Glomerular visceral epithelial cell (primary cell): ENCODE measurements around the gene ROR1.
A peak's percentile ranks its signal among the peaks of the same experiment; 100 is the strongest.
"Not testable (repeated sequence)": the region's sequence is repeated elsewhere in the genome, so short reads cannot be mapped to it uniquely, and the experiment has no call there.

Source experiments
- DNase-seq: peaks from one replicate; pipeline ENCODE4 v3.0.0-alpha.2; 2016; ENCODE audit errors: extremely low spot score

Gene ROR1

DNA sequence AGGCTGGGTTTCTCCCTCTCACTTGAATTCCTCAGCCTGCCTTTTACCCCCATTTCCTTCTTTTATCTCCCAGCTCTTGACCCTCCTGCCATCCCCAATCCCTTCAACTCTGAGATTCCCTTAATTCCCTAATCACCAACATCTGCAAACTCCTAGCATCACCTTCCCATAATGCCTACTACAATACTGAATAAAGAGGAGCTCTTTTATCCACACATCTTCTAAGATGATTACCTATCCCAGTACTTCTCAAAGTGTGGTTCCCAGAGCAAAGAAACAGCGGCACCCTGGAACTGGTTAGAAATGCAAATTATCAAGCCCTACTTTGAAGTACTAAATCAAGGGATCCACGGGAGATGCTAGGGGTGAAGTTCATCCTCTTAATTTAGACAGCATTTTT lies 408.4 kb downstream of the ROR1 start:
- DNase-seq, result no peak

DNA sequence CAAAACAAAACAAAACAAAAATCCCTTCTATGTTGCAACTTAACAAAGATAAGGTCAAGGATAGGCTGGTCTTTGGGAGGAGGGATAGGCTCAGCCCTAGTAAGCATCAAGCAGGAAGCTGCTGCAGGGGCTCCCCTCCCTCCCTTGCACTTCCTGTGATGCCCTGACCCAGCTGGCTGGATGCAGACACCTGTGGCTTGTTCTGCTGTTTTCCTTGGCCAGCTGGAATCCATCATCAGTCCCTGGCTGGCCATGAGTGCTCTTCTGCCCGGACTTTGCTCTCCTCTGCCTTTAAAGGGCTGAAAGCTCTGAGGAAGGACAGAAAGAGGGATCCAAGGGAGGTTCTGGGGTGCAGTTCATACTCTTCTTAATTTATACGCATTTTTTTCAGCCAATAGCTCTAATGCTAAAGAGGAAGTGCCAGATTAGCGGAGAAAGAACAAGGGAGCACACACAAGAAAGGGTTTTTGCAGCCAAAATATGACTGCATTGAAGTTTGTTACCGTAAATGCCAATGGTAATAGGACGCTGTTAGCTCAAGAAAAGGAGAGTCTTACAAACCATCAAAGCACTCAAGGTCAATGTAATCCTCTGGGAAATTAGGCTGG lies 409.7 kb downstream of the ROR1 start:
- no peak for DNase-seq

DNA sequence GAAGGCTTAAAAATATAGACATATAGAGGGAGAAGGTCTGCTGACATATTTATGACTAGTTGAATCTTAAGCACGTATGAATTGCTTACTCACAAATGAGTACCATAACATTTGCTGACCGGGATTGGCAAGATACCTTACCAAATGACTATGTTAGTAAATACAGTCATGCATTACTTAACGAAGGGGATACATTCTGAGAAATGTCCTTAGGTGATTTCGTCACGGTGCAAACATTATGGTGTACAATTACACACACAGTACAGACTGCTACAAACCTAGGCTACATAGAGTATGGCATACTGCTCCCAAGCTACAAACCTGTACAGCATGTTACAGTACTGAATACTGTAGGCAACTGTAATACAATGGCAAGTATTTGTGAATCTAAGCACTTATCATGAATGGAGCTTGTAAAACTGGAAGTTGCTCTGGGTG lies 410.2 kb downstream of the ROR1 start:
- no peak for DNase-seq

DNA sequence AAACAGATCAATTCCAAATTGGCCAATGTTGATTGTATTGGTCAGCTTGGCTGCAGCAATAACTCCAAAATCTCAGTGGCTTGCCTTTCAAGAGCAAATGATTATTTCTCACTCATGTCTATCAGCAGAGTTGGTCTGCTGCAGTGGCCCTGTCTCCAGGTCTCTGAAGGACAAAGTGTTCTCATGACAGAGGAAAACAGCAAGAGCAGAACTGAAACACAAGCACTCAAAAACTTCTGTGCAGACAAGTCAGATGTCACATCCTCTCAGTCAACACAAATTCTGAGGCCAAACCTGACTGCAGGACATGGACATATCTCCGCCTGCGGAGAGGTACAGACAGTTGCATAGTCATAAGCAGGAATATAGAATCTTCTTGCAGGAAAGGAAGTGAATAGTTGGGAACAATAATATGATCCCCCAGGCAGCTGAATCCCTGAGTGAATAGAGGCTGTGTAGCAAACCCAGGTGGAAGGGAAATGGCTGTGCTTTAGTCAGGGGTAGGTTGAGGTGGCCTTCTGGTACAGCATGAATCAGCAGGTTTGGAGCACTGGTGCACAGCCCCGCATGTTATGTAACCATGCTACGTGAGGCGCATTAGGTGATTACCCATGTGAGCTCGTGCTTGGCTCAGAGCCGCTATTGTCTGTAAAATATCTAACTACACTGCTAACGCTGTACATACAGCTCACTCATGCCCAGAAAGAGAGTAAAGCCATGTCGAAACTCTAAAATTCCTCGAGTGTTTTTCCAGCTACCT lies 412.5 kb downstream of the ROR1 start:
- DNase-seq, result peak; percentile 42

DNA sequence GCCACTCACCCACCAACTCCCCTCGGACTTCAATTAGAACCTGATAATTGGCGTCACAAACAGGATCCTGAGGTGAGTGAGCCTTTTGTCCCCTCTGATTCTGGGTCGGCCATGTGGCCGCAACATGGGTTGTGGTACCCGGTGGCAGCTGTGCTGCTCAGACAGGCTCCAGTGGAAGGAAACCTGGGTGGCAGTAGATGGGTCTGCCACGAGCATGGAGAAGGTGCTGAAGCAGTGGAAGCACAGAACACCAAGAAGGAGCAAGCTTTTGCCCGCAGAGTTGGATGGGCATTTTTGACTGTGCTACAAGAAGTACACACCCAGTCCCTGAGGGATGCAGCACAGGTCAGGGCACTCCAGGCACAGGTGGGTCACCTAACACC lies 413.1 kb downstream of the ROR1 start:
- DNase-seq, result no peak

DNA sequence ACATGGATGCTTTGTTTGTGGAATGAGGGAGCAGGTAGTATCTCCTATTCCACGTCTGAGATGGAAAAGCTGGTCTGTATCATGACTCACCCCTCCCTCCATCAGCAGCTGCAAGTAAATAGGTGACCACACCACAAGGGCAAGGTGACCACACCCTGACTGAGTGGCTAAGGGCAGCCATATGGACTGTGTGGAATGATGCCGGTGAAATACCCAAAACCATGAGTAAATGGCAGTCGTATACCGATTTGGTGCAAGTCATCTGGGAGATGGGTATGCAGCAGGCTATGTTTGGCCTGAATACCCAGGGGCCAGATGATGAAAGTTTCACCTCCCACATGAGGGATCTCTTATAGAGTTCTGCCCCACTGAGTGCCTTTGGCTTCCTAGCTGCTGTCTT lies 413.8 kb downstream of the ROR1 start:
- DNase-seq, result peak; percentile 20

DNA sequence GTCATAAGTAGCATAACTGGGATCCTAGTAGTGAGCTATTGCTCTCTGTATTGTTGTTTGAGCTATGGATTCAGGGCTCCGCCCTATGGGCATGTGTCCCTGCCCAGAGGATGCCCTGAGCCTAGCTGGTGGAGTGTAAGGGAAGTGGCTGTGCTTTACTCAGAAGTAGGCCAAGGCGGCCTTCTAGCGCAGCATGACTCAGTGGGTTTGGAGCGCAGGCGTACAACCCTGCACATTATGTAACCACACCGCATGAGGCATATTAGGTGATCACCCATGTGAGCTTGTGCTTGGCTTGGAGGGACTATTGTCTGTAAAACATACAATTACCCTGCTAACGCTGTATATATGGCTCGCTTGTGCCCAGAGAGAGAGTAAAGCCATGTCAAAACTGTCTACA lies 418.5 kb downstream of the ROR1 start:
- DNase-seq, result no peak

DNA sequence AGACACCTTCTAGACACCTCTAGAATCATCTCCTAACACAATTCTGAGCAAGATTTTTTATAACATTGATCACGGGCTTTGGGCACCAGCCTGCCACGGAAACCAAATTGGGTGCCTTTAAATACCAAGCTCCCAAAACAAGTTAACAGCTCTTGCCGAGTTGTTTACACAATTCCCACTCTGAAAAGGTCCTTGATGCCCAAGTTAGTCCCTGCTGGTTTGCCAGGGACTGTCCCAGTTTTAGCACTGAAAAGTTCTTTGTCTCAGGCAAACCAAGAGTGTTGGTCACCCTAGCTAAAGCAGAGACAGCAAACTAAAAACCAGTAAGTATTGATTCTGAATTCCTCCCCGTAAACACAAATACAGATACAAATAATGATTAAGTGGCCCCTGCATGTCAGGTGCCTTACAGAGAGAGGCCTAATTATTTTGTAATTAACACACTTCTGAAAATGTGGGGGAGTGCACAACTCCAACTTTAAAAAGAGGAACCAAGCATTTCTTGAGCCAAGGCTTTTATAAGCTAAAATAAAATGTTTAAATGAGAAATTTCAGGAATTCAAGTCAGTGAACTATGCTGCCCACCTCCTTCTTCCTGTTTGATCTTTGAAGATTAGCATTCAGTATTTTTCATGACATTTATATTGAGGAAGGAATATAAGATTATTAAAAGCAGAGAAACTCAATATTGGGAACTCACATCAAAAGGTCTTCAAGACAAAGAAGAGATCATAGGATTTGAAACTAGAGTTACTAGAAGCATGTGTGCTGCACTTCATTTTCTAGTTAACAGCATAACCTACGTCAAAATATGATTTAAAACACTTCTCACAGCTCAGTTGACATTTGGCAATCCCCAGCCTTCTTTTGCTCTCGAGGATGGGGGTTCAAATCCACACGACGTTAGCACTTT lies 420.6 kb downstream of the ROR1 start:
- DNase-seq, result no peak

DNA sequence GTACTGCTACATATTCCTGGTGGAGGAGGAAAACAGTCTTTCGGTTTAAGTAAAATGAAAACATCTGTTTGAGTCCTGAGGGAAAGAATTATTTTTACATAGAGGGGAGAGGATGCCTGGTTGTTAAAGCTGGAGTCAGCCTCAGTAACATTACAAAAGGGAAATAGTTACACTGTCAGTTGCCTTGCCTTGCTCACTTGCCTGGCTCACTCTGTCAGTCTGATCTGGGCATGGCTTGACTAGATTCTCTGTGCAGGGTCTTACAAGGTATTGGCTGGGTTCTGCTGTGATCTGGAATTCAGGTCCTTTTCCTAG lies 421.2 kb downstream of the ROR1 start:
- DNase-seq, result no peak

DNA sequence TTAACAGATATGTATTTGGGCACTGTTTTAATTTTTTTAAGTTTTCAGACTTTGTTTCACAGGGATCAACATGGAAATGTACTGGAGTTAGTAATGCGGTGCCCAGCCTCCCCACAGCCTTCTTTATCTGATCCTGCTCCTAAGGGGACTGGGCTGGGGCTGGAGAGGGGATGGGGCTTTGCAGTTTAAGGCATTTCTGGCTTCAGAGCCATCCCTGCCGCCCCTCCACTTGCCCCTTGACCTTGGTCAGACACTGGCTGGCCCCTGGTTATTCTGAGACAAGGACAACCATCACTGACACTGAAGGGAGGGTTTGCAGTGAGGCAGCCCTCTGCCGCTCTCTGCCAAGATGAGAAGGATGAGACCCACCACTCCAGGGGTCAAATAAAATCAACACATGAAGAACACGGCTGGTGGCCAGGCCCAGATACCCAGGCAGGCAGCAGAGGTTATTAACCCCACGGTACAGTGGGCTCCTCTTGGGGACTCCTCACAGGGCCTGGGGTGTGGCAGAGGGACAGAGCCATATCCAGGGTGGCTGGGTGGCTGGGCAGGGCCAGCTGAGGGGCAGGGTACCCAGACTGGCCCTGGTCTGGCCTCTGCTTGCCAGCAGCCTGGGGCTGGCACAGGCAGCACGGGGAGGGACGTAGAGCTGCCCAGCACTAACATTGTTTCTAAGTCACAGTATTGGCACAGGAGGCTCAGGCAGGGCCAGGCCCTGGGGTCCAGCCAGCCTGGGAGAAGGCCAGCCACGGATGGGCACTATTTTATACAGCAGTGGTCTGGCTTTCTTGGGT lies 422.5 kb downstream of the ROR1 start:
- DNase-seq, result no peak

DNA sequence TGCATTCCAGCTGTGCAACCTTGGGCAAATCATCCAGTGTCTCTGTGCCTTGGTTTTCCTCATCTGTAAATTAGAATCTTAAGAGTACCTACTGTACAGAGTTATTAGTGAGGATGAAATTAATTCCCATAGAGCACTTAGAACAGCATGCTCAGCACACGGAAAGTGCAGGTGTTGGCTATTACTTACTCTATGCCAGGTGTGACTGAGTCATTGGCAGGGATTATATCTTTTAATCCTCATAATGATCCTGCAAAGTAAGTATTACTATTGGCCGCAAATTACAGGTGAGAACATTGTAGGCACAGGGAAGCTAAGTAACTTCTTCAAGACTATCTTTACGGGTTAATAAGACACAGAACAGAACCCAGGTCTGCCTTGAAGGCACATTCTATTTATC lies 423.3 kb downstream of the ROR1 start:
- no peak for DNase-seq

DNA sequence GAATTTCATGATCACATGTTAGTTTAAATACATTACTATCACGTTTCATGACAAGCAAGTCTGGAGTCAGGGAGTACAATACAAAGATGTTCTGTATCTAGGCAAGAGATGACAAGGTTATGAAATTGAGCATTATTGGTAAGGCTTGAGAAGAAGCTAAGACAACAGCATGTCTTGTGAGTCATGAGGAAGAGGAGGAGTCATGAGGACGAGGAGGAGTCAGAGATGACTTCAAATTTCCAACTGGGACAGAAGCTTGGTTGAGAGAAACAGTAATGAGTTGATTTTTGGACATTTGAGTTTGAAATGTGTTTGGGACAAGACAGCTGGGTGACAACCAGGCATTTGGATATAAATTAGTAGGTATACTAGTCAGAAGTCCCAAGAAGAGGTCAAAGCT lies 425.3 kb downstream of the ROR1 start:
- DNase-seq, result no peak

DNA sequence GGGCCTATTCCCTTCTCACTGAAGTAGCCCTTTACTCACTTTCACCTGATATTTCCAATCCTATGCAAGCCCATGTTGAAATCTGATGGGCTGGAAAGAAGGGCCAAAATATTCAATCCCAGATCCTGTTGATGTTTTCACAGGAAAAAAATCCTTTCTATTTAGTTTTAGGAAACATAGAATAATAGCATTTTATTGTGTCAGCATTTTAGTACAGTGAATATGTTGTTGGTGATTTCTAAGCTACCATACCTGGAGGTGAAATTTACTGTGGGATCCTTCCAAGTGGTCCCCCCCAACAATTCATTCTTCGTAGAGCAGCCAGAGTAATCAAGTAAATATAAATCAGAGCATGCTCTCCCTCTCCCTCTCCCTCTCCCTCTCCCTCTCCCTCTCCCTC lies 426.2 kb downstream of the ROR1 start:
- DNase-seq, result no peak

DNA sequence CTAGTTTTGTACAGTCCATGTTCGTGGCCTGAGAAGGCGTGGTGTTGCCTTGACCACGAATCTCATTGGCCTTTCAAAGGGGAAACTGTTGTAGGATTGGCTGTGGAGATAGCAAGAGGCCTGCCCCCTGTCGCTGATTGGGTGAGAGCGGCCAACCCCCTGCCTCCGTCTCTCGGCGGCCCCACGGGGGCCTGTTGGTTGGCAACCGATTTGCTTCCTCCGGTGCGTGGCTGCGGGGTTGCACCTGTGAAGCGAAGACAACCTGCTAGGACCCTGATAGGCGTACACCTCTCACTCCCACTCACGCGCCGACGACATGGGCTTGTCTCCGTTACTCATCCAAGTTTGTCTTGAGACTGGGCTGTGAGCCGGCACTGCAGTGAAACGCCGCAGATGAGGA lies 429.6 kb downstream of the ROR1 start, which contains the start of gene UBE2U:
TSS of gene UBE2U (plus strand) at position 204 of the 400 bp plus-strand sequence. CDS start 428 bp downstream, outside the sequence.
- no peak for DNase-seq

DNA sequence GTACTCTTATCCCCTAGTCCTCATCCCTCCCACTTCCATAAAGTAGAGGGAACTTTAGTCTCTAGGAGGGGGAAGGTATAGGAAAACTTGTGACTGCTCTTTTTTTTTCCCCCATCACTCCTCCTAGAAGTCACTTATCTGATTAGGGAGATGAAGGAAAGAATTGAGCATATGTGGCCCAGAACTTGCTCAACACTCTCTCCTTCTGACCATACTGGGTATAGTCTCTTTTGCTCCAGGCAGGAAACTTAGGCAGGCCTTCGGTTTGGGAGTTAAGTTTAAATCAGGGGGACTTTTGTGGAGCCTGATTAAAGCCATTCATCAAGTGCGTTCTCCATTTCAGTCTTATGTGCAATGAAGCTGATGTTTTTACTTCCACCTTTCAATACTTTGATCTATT lies 435.4 kb downstream of the ROR1 start:
- no peak for DNase-seq

DNA sequence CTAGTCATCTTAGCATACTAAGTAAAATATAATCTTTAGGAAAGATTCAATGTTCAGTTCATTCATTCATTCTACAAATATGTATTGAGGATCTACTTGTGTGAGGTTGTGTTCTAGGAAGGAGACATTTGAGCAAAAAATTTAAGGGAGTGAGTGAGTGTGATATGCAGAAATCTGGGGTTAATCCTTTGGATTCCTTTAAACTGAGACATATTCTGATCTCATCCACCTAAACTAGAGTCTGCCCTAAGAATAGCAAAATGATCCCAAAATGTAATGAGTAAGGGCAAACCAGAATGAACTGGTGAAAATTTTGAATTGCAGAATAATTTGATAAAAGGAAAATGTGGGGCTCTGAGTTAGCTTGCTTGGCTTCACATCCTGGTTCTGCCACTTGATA lies 438.2 kb downstream of the ROR1 start:
- peak; percentile 36 for DNase-seq

DNA sequence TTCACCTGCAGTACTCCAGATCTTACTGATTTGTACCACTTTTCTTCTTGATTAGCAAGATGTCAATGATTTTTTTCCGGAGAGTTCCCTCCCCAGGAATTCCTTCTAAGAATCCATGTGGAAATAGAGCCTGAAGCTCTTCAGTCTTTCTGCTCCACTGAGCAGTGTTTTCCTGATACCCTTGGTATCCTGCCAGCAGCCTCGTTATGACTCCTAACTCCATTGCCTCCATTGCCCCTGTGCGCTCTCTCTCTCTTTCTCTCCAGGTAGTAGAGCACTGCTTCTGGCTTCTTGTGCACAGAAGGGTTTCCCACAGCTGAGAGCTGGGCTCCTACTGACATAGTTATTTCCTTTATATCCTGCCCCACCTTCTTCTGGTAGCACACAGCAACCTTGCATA lies 441.8 kb downstream of the ROR1 start:
- DNase-seq, result peak; percentile 92

DNA sequence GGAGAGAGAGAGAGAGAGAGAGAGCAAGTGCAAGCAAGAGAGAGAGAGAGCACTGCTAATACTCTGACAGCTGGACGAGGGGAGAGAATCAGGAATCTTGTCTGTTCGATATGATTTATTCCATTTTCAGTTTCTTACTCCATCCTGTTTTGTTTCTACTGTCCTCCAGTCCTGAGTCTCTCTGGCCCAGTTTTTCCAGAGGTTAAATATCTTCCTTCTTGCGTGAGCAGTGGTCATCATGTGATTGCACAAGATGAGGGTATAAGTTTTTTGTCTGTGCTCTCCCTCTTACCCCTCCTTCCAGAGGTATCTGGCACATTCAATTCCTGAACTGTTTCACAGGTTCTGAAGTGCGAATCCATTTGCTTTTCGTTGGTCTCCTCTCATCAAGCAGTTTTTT lies 446.4 kb downstream of the ROR1 start:
- DNase-seq, result no peak

DNA sequence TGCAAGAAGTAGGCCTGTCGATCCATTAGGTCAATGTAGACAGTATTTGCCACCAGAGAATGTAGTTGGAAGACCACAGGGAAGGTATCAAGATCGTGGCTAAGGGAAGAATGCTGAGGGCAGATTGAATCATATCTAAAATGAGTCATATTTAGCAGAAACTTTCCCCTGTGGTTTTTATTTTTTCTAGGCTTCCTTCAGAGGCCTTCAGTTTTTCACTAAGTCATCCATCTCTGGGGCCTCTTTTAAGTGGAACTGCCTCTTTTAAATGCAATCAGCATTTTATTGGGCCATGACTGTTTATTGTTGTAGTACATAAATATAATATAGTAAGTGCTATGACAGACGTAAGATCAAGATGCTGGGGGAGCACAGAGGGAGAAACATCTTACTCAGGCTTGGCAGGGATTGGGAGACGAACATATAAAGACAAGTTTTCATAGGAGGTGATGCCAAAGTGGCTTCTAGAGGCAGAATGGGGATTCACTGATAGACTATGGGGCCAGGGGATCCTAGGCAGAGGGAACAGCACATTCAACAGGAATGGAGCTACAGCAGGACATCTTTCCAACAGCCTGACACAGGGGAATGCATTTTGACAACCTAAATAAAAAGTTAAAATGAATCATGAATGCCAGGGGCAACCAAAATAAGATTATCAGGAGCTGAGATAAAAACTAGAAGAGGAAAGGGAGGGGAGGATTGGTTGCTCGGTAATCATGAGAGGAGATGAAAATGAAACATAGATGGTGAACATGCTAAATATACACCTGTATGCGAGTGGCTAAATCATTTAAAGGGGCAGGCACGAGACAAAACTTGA lies 449.7 kb downstream of the ROR1 start:
- DNase-seq, result peak; percentile 87

DNA sequence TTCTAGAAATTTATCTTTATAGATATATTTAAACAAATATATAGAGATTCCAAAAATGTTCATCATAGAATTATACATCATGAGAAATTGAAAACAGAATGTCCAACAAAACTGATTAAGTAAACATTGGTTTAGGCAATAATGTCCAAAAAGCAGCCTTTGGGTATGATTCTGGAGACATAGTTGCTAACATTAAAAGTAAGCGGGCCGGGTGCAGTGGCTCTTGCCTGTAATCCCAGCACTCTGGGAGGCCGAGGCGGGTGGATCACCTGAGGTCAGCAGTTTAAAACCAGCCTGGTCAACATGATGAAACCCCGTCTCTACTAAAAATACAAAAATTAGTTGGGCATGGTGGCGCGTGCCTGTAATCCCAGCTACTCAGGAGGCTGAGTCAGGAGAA lies 450.4 kb downstream of the ROR1 start:
- not testable (repeated sequence) for DNase-seq
